HG02970 (cell line): ENCODE measurements around the gene BBS12.
"Not testable (repeated sequence)": the region's sequence is repeated elsewhere in the genome, so short reads cannot be mapped to it uniquely, and the experiment has no call there.

Experiments
- ATAC-seq: cut with Tn5 transposase; IDR thresholded peaks from one replicate; pipeline ENCODE4 v1.9.1; 2021; ENCODE audit warnings: mild to moderate bottlenecking, moderate library complexity, moderate number of reproducible peaks; ENCODE audit not compliant: unreplicated experiment, low FRiP score

BBS12 gene

DNA sequence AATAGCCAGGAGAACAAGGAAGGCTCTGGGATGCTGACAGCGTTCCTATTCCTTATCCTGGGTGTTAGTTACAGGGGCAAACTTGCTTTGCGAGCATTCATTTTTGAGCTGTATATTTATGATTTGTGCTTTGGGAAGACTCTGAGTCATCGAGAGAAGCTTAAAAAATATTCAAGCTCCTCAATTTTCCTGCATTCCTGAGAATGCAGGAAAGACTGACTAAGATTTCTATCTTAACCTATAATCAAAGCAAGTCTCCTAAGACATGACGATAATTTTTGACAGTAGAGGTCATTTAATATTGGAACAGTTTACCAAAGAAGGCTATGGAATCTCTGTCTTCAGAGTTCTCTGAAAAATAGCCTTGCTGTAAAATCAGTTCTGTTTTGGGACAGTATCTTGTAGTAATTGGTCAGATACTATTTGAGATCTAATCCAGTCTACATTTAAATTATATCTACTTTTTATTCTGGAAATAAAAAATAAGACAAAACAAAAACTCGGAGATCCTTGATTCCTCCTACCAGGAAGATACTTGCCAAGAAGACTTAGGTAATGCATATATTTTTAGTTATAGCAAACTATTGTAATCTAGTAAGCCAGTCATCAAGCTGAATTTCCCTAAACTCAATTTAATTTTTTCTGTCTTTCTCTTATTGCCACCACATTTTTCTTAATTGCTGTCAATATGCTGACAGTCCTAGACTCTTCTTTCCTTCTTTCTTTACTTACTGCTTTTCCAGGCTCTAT, 31.7 kb downstream of the BBS12 start:
- no peak for ATAC-seq

GRCh38 chr4:122764821-122765215, 32.3 kb downstream of the BBS12 start:
- ATAC-seq = peak; percentile 58

DNA sequence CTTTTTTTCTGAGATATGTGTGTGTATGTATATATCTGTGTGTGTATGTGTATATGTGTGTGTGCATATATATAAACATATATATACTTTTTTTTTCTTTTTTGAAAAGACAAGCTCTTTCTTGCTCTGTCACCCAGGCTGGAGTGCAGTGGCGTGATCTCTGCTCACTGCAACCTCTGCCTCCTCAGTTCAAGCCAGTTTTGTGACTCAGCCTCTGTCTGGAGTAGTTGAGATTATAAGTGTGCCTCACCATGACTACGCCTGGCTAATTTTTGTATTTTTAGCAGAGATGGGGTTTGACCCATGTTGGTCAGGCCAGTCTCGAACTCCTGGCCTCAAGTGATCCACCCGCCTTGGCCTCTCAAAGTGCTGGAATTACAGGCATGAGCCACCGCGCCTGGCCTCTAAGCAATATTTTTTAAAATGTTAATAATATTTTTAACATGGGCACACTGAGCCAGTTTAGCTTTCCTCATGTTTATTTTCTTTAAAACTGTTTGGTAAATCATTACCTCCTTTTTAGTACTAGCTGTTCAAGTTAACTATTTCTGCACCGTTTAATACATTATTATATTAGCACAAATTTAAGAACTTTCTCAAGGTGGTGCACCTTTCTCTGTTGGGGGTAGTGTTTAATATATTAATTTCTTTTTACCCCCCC, 33.3 kb downstream of the BBS12 start:
- no peak for ATAC-seq

- no peak for ATAC-seq
Observed at GRCh38 chr4:122766353-122766705, 33.8 kb downstream of the BBS12 start.

DNA sequence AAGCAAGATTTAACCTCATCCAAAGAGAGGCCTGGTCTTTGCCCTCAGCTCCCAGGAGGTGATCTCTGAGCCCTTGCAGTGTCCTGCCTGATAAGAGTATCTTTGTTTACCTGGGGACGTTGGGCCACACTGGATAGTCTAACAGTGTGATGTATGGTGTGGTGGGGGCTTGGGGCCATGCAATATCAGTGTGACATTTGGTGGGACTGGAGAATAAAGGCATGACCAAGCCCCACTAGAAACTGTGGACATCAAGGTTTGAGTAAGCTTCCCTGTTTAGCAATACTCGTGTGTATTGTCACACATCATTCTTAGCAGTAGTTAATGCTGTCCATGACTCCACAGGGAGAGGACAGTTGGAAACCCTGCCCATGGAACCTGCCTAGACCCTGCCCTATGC, 34.4 kb downstream of the BBS12 start:
- no peak for ATAC-seq

GRCh38 chr4:122771724-122772123, 39.2 kb downstream of the BBS12 start:
- ATAC-seq = no peak

DNA sequence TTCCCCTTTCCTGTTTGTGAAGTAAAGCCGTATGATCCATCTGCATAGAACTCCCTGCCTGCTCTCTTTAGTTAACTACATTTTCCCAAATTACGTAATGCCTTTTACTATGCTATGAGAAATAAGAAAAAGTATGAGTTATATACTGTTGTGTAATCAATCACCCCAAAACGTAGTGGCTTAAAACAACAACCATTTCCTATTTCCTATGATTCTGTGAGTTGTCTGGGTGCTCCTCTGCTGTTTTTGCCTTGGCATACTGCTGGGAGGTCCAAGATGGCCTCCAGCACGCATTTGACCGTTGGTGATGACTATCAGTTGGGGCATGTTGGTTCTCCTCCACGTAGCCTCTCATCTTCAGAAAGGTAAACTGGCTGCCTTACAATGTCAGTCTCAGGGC, 39.8 kb downstream of the BBS12 start:
- no peak for ATAC-seq

DNA sequence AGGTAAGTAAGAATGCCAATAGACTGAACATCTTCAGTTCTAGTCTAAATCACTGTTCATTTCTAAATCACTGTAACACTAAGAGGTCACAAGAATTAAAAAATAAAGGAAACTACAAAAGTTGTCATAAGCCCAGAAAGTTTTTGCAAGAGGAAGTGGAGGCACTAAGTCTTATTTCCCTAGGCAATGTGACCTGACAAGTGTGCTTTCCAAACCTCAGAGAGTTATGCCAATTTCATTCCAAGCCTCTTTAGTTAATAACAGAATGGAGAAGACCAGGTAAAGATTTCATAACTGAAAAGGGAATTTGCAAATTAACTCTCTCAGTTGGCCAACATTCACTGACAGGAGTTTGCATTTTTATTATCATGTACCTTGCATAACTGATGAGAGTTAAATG, 40.5 kb downstream of the BBS12 start:
- ATAC-seq = no peak

DNA sequence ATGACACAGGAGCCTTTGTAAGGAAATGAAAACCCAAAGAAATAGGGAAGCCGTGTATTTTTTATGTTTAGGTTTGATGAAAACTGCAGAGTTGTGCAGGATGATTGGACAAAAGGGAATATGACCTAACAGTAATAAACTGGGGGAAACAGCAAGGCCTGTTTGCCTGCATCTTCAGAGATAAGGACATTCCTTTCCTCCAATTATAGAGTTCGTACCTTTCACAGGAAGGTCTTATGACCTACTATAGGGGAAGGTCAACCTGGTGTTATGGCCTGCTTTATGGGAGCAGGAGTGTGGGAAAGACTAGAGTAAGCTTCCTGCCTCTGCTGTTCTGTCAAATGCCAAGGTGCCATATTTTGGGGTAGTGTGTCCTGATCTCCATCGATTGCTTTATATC, 42.5 kb downstream of the BBS12 start:
- ATAC-seq = no peak

DNA sequence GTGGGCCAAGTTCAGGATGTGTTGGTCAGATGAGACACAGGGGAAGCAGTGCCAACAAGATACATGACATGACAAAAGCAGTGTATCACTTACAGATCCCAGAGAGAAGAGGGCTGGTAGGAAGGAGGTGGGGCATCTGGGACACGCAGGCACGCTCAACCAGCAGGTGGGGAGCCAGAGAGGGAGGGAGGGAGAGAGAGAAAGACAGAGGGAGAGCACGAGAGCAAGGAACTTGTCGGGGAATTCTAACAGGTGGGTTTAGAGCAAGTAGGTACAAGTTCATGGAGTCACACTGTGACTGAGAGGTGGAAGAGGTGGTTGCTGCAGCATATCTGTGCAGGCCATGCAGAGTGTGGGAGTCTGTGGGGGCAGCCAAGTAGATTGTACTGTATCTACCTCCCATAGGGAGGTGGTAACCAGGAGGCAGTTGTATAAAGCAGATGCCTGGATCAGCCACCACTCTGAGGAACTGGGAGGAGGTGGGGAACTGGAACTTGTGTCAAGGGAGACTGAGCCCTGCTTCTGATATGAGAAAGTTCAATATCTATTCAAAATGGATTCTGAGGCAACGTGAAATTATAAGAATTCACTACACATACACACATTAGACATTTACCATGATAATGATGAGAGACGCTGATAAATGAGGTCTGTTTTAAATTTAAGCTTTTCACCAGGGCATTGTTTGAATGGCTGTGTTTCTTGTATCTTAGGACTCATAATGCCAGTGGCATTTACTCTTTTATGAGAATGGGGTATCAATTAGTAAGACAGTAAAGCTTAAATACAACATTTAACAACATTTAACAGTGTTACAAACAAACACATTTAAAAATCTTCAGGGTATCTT, 43.7 kb downstream of the BBS12 start:
- ATAC-seq = no peak

GRCh38 chr4:122776916-122777315, 44.4 kb downstream of the BBS12 start:
- ATAC-seq = no peak

- ATAC-seq = no peak
Observed at GRCh38 chr4:122777846-122778673, 45.6 kb downstream of the BBS12 start.

GRCh38 chr4:122781486-122781885, 49.0 kb downstream of the BBS12 start:
- no peak for ATAC-seq

- no peak for ATAC-seq
Observed at GRCh38 chr4:122783301-122784215, 51.1 kb downstream of the BBS12 start.

DNA sequence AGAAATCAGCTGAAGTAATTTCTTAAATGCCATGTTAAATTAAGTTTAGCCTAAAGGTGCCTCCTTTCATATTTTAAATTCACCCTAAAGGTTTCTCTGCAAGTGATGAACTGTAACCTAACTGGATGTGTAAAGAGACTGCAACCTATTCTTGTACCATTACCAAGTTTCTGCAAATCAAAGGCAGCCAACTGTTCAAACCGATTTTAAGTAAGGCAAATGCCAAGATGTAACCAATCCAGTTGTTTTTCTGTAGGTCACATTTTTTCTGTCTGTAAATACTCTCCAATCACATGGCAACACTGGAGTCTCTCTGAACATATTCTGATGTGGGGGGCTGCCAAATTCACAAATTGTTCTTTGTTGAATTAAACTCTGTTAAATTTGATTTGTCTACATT, 51.8 kb downstream of the BBS12 start:
- no peak for ATAC-seq

DNA sequence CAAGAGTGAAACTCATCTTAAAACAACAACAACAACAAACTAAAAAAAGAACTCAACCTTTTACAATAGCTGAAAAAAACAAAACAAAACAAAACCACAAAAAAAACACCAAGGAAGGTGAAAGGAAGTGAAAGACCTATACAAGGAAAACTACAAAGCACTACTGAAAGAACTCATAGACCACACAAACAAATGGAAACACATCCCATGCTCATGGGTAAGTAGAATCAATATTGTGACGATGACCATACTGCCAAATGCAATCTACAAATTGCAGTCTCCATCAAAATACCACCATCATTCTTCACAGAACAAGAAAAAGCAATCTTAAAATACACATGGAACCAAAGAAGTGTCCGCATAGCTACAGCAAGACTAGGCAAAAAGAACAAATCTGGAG, 52.6 kb downstream of the BBS12 start:
- no peak for ATAC-seq

GRCh38 chr4:122786296-122786695, 53.8 kb downstream of the BBS12 start:
- ATAC-seq = not testable (repeated sequence)

GRCh38 chr4:122786920-122787319, 54.4 kb downstream of the BBS12 start:
- ATAC-seq = not testable (repeated sequence)

- ATAC-seq = no peak
Observed at GRCh38 chr4:122787940-122788339, 55.4 kb downstream of the BBS12 start.
